ENCODE results near the gene VSTM4. TPM values are rescaled to one million over a fixed set of nuclear protein-coding genes. Genes with fewer than 3 reads are reported as not detected.

VSTM4 gene
- total RNA-seq, 2 experiments from 2014 or later, result not detected

DNA sequence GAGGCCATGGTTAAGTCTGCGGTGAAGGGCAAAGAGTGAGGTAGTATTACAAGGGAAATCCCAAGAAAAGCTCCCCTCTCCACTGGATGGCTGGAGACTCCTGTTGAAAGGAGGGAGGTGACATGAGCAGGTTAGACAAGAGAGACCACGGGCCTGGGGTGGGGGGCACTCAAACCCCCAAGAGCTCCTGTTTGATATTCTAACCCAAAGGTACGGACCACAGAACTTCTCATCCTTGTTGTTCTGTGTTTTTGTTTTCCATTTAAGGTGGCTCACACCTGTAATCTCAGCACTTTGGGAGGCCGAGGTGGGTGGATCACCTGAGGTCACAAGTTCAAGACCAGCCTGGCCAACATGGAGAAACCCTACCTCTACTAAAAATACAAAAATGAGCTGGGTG, 11.6 kb downstream of the VSTM4 start:
- CTCF ChIA-PET (ENCODE audit: unreplicated experiment), result no interaction called here
- intact Hi-C loops (cut with micrococcal nuclease; ENCODE audit: unreplicated experiment), result no loop called here

GRCh38 chr10:49099046-49099445, 16.3 kb downstream of the VSTM4 start:
- CTCF ChIA-PET (ENCODE audit: unreplicated experiment), result no interaction called here
- H3K4me2 ChIP-seq (ENCODE audit: low read length), result no peak overlapping the region
- H3K9me3 ChIP-seq (ENCODE audit: low read length), result no peaks in the 10 kb centered on the region
- H2AFZ ChIP-seq (ENCODE audit: low read length), result no peak overlapping the region
- H3K79me2 ChIP-seq (ENCODE audit: insufficient read depth, low read depth, low read length), result no peaks in the 10 kb centered on the region
- DNase-seq (ENCODE audit: low spot score), result no peak
- no peaks in the 10 kb centered on the region for H3K4me1 ChIP-seq (ENCODE audit: insufficient read depth, low read length, poor library complexity, severe bottlenecking)
- BruUV-seq (replicated peaks), result no TSS peak
- H3K36me3 ChIP-seq (ENCODE audit: insufficient read depth, low read length), result no peaks in the 10 kb centered on the region
- TF ChIP-seq, protein P1, sequence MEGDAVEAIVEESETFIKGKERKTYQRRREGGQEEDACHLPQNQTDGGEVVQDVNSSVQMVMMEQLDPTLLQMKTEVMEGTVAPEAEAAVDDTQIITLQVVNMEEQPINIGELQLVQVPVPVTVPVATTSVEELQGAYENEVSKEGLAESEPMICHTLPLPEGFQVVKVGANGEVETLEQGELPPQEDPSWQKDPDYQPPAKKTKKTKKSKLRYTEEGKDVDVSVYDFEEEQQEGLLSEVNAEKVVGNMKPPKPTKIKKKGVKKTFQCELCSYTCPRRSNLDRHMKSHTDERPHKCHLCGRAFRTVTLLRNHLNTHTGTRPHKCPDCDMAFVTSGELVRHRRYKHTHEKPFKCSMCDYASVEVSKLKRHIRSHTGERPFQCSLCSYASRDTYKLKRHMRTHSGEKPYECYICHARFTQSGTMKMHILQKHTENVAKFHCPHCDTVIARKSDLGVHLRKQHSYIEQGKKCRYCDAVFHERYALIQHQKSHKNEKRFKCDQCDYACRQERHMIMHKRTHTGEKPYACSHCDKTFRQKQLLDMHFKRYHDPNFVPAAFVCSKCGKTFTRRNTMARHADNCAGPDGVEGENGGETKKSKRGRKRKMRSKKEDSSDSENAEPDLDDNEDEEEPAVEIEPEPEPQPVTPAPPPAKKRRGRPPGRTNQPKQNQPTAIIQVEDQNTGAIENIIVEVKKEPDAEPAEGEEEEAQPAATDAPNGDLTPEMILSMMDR (conservative IDR thresholded peaks at IDR 0.05; ENCODE audit: low read length), result no peak
- no peak for TF ChIP-seq EZH2phosphoT487 (IDR thresholded peaks at IDR 0.05; ENCODE audit: borderline replicate concordance, low read depth, low read length)
- H3K27ac ChIP-seq (ENCODE audit: low read depth, low read length, poor library complexity, severe bottlenecking), result no peak overlapping the region
- no peaks in the 10 kb centered on the region for H4K20me1 ChIP-seq (ENCODE audit: insufficient read depth, low read length)
- intact Hi-C loops (cut with micrococcal nuclease; ENCODE audit: unreplicated experiment), result no loop called here
- H3K4me3 ChIP-seq (ENCODE audit: low read depth, low read length, poor library complexity, severe bottlenecking), result no peak overlapping the region
- H3K9me2 ChIP-seq (ENCODE audit: insufficient read depth, low read length), result no peaks in the 10 kb centered on the region
- POLR2A ChIA-PET, result interaction anchor here (1.3 kb wide), 1 partner anchor 11 kb away, joined by 4 read pairs; no protein-coding TSS in a partner anchor

More for the DNA sequence above, 11.6 kb downstream of the VSTM4 start:
- Histone ChIP-seq H4K20me1 (ENCODE audit: insufficient read depth, low read length) (no peaks in the 10 kb centered on the region), H3K36me3 (ENCODE audit: insufficient read depth, low read length) (no peaks in the 10 kb centered on the region), H3K4me1 (ENCODE audit: insufficient read depth, low read length, poor library complexity, severe bottlenecking) (no peaks in the 10 kb centered on the region), H3K4me3 (ENCODE audit: low read depth, low read length, poor library complexity, severe bottlenecking) (no peak overlapping the region), H3K27ac (ENCODE audit: low read depth, low read length, poor library complexity, severe bottlenecking) (no peak overlapping the region), H3K9me2 (ENCODE audit: insufficient read depth, low read length) (no peaks in the 10 kb centered on the region), H3K79me2 (ENCODE audit: insufficient read depth, low read depth, low read length) (no peaks in the 10 kb centered on the region), H3K4me2 (ENCODE audit: low read length) (no peak overlapping the region), H3K9me3 (ENCODE audit: low read length) (no peaks in the 10 kb centered on the region), H2AFZ (ENCODE audit: low read length) (no peak overlapping the region)
- no TSS peak for BruUV-seq (replicated peaks)
- POLR2A ChIA-PET, result interaction anchor here (0.9 to 1.0 kb wide), 2 partner anchors 16 to 40 kb away, joined by 3 to 4 read pairs; no protein-coding TSS in a partner anchor
- DNase-seq (ENCODE audit: low spot score), result no peak
- TF ChIP-seq, protein P1 (conservative IDR thresholded peaks at IDR 0.05; ENCODE audit: low read length), result no peak

GRCh38 chr10:49096890-49097445, 18.4 kb downstream of the VSTM4 start:
- ChIA-PET CTCF (ENCODE audit: unreplicated experiment) (no interaction called here), POLR2A (no interaction called here)
- DNase-seq (ENCODE audit: low spot score), result no peak
- Histone ChIP-seq H2AFZ (ENCODE audit: low read length) (no peak overlapping the region), H3K36me3 (ENCODE audit: insufficient read depth, low read length) (no peaks in the 10 kb centered on the region), H3K27ac (ENCODE audit: low read depth, low read length, poor library complexity, severe bottlenecking) (no peak overlapping the region), H3K4me2 (ENCODE audit: low read length) (no peak overlapping the region), H3K4me3 (ENCODE audit: low read depth, low read length, poor library complexity, severe bottlenecking) (no peak overlapping the region), H3K9me2 (ENCODE audit: insufficient read depth, low read length) (no peaks in the 10 kb centered on the region), H3K79me2 (ENCODE audit: insufficient read depth, low read depth, low read length) (no peaks in the 10 kb centered on the region), H3K9me3 (ENCODE audit: low read length) (no peaks in the 10 kb centered on the region), H4K20me1 (ENCODE audit: insufficient read depth, low read length) (no peaks in the 10 kb centered on the region), H3K4me1 (ENCODE audit: insufficient read depth, low read length, poor library complexity, severe bottlenecking) (no peaks in the 10 kb centered on the region)
- TF ChIP-seq, protein P1 (conservative IDR thresholded peaks at IDR 0.05; ENCODE audit: low read length), result no peak
- TF ChIP-seq EZH2phosphoT487 (IDR thresholded peaks at IDR 0.05; ENCODE audit: borderline replicate concordance, low read depth, low read length), result no peak
- BruUV-seq (replicated peaks), result no TSS peak
- intact Hi-C loops (cut with micrococcal nuclease; ENCODE audit: unreplicated experiment), result no loop called here
